ENCODE data around the gene C5orf24.

Gene C5orf24

DNA sequence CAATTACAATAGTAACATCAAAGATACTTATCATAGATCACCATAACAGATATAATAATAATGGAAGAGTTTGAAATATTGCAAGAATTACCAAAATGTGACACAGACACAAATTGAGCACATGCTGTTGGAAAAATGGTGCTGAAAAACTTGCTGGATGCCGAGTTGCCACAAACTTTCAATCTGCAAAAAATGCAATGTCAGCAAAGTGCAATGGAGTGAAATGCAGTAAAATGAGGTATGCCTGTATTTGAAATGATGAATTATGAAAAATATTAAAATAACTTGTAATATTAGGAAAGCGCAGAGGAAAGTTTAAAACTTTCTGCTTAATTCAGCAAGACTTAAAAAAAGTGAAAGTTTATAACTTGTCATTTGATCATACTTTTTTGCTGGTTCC, 47.2 kb downstream of the C5orf24 start:
- no peaks in the 10 kb centered on the region for H3K79me1 ChIP-seq (ENCODE audit: low read length)
- no peak overlapping the region for H3K4ac ChIP-seq (ENCODE audit: low read depth, low read length)
- no CpG with 5 or more reads among the region's 2 CpGs for WGBS (ENCODE audit: extremely low coverage, insufficient coverage, insufficient read length)
- no peaks in the 10 kb centered on the region for H3K27me3 ChIP-seq (ENCODE audit: insufficient read depth, low read length)
- no peak overlapping the region for H3K4me2 ChIP-seq (ENCODE audit: low read length)
- no peak overlapping the region for H2AFZ ChIP-seq (ENCODE audit: insufficient read depth, low read length, poor library complexity)
- no peaks in the 10 kb centered on the region for H3K4me1 ChIP-seq (ENCODE audit: control insufficient read depth in 1 of 2, insufficient read depth in 2 of 2, low read length in 2 of 2)
- no peak overlapping the region for H3K27ac ChIP-seq (ENCODE audit: low read depth, low read length)
- H3K9me3 ChIP-seq (ENCODE audit: insufficient read depth, low read depth, low read length), result no peaks in the 10 kb centered on the region
- H4K12ac ChIP-seq (ENCODE audit: low read depth, low read length), result no peak overlapping the region
- no peak overlapping the region for H3K9ac ChIP-seq (ENCODE audit: low read length)
- peaks cover 2 to 5% of the 10 kb centered on the region in 2 experiments for H3K36me3 ChIP-seq (ENCODE audit: control insufficient read depth in 1 of 2, insufficient read depth in 2 of 2, low read length in 2 of 2)
- no peak overlapping the region for H3K14ac ChIP-seq (ENCODE audit: low read length)
- no peak overlapping the region for H2BK12ac ChIP-seq (ENCODE audit: low read length)
- no peak overlapping the region for H4K91ac ChIP-seq (ENCODE audit: low read depth, low read length)
- no peak overlapping the region for H4K8ac ChIP-seq (ENCODE audit: low read depth, low read length)
- no peak overlapping the region for H2AK5ac ChIP-seq (ENCODE audit: low read length)
- DNase-seq, result no peak
- no peak overlapping the region for H3K18ac ChIP-seq (ENCODE audit: low read length)
- H2BK5ac ChIP-seq (ENCODE audit: low read depth, low read length, poor library complexity), result no peak overlapping the region
- H3K4me3 ChIP-seq (ENCODE audit: low read depth, low read length), result no peak overlapping the region
- H2BK120ac ChIP-seq (ENCODE audit: insufficient read depth, low read length, poor library complexity), result no peak overlapping the region
- H3K79me2 ChIP-seq (ENCODE audit: control insufficient read depth, insufficient read depth, low read length, poor library complexity), result no peaks in the 10 kb centered on the region
- H3K23ac ChIP-seq (ENCODE audit: low read length), result no peak overlapping the region

DNA sequence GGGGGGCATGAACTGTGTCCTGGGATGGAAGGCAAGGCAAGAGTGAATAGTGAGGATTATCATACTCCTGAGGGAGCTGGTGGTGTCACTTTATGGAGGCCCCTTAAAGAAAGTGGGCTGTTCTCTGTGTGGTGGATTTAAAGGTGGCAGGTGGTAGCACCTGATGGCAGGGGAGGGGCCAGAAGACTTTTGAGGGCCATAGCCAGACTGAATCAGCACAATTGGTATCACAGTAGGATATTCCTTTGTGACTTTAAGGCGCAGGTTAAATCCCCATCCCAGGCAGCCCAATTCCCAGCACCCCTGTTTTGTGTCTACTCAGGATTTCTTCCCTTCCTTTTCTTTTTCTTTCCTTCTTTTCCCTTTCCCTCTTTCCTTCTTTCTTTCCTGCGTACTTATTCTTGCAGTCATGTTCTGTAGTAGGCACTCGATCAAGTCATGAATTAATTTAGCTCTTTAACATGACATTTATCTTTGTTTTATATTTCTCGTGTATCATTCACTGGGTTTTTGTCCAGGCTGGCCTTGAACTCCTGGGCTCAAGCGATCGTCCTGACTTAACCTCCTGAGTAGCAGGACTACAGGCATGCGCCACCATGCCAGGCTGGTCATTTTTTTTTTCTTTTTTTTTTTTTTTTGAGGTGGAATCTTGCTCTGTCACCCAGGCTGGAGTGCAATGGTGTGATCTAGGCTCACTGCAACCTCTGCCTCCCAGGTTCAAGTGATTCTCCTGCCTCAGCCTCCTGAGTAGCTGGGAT, 48.2 kb downstream of the C5orf24 start:
- no peaks in the 10 kb centered on the region for H3K27me3 ChIP-seq (ENCODE audit: insufficient read depth, low read length)
- H3K23ac ChIP-seq (ENCODE audit: low read length), result no peak overlapping the region
- H2AFZ ChIP-seq (ENCODE audit: insufficient read depth, low read length, poor library complexity), result no peak overlapping the region
- no peak overlapping the region for H2BK5ac ChIP-seq (ENCODE audit: low read depth, low read length, poor library complexity)
- H3K4ac ChIP-seq (ENCODE audit: low read depth, low read length), result no peak overlapping the region
- H3K4me1 ChIP-seq (ENCODE audit: control insufficient read depth in 1 of 2, insufficient read depth in 2 of 2, low read length in 2 of 2), result no peaks in the 10 kb centered on the region
- no peak overlapping the region for H4K12ac ChIP-seq (ENCODE audit: low read depth, low read length)
- H3K36me3 ChIP-seq (ENCODE audit: control insufficient read depth in 1 of 2, insufficient read depth in 2 of 2, low read length in 2 of 2), result peaks cover 2 to 5% of the 10 kb centered on the region in 2 experiments
- H4K8ac ChIP-seq (ENCODE audit: low read depth, low read length), result no peak overlapping the region
- H2BK120ac ChIP-seq (ENCODE audit: insufficient read depth, low read length, poor library complexity), result no peak overlapping the region
- no peak overlapping the region for H4K91ac ChIP-seq (ENCODE audit: low read depth, low read length)
- H3K4me3 ChIP-seq (ENCODE audit: low read depth, low read length), result no peak overlapping the region
- no CpG with 5 or more reads among the region's 7 CpGs for WGBS (ENCODE audit: extremely low coverage, insufficient coverage, insufficient read length)
- no peak for DNase-seq
- no peak overlapping the region for H3K9ac ChIP-seq (ENCODE audit: low read length)
- H3K18ac ChIP-seq (ENCODE audit: low read length), result no peak overlapping the region
- H3K79me2 ChIP-seq (ENCODE audit: control insufficient read depth, insufficient read depth, low read length, poor library complexity), result no peaks in the 10 kb centered on the region
- no peaks in the 10 kb centered on the region for H3K9me3 ChIP-seq (ENCODE audit: insufficient read depth, low read depth, low read length)
- H2BK12ac ChIP-seq (ENCODE audit: low read length), result no peak overlapping the region
- no peaks in the 10 kb centered on the region for H3K79me1 ChIP-seq (ENCODE audit: low read length)
- H2AK5ac ChIP-seq (ENCODE audit: low read length), result no peak overlapping the region
- no peak overlapping the region for H3K14ac ChIP-seq (ENCODE audit: low read length)
- H3K4me2 ChIP-seq (ENCODE audit: low read length), result no peak overlapping the region
- no peak overlapping the region for H3K27ac ChIP-seq (ENCODE audit: low read depth, low read length)

DNA sequence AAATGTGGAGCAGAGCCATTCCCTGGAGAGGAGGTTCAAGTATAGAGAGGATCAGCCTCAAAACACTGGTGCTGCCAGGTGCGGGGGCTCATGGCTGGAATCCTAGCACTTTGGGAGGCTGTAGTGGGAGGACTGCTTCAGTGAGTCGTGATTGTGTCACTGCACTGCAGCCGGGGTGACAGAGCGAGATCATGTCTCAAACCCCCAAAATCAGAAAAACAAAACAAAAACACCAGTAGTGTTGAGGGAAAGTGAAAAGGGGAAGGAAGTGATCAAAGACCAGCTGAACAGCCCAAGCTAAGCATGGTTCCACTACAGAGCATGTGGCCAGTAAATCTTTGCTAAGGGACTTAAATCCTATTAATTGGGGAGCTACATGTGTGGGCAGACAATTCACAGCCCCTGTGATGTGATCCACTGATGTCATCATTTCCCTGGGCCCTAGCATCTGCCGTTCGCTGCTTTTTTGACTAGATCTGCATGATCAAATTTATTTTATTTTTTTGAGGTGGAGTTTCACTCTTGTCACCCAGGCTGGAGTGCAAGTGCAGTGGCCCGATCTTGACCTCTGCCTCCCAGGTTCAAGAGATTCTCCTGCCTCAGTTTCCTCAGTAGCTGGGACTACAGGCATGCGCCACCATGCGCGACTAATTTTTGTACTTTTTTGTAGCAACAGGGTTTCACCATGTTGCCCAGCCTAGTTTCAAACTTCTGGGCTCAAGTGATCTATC, 56.5 kb downstream of the C5orf24 start:
- Histone ChIP-seq H3K18ac (ENCODE audit: low read length) (no peak overlapping the region), H3K27me3 (ENCODE audit: insufficient read depth, low read length) (no peaks in the 10 kb centered on the region), H3K4ac (ENCODE audit: low read depth, low read length) (no peak overlapping the region), H2BK120ac (ENCODE audit: insufficient read depth, low read length, poor library complexity) (no peak overlapping the region), H2AK5ac (ENCODE audit: low read length) (no peak overlapping the region), H3K79me1 (ENCODE audit: low read length) (peaks cover 14% of the 10 kb centered on the region), H4K91ac (ENCODE audit: low read depth, low read length) (no peak overlapping the region), H3K9me3 (ENCODE audit: insufficient read depth, low read depth, low read length) (no peaks in the 10 kb centered on the region), H3K4me3 (ENCODE audit: low read depth, low read length) (no peak overlapping the region), H3K27ac (ENCODE audit: low read depth, low read length) (no peak overlapping the region), H3K9ac (ENCODE audit: low read length) (no peak overlapping the region), H2BK12ac (ENCODE audit: low read length) (no peak overlapping the region), H3K79me2 (ENCODE audit: control insufficient read depth, insufficient read depth, low read length, poor library complexity) (peaks cover 7% of the 10 kb centered on the region), H3K14ac (ENCODE audit: low read length) (no peak overlapping the region), H2AFZ (ENCODE audit: insufficient read depth, low read length, poor library complexity) (no peak overlapping the region), H3K4me2 (ENCODE audit: low read length) (no peak overlapping the region), H4K8ac (ENCODE audit: low read depth, low read length) (no peak overlapping the region), H2BK5ac (ENCODE audit: low read depth, low read length, poor library complexity) (no peak overlapping the region), H3K36me3 (ENCODE audit: control insufficient read depth in 1 of 2, insufficient read depth in 2 of 2, low read length in 2 of 2) (peaks cover 0 to 2% of the 10 kb centered on the region in 2 experiments), H3K23ac (ENCODE audit: low read length) (no peak overlapping the region), H4K12ac (ENCODE audit: low read depth, low read length) (no peak overlapping the region), H3K4me1 (ENCODE audit: control insufficient read depth in 1 of 2, insufficient read depth in 2 of 2, low read length in 2 of 2) (peaks cover 0 to 2% of the 10 kb centered on the region in 2 experiments)
- WGBS (ENCODE audit: extremely low coverage, insufficient coverage, insufficient read length), result no CpG with 5 or more reads among the region's 10 CpGs
- no peak for DNase-seq

DNA sequence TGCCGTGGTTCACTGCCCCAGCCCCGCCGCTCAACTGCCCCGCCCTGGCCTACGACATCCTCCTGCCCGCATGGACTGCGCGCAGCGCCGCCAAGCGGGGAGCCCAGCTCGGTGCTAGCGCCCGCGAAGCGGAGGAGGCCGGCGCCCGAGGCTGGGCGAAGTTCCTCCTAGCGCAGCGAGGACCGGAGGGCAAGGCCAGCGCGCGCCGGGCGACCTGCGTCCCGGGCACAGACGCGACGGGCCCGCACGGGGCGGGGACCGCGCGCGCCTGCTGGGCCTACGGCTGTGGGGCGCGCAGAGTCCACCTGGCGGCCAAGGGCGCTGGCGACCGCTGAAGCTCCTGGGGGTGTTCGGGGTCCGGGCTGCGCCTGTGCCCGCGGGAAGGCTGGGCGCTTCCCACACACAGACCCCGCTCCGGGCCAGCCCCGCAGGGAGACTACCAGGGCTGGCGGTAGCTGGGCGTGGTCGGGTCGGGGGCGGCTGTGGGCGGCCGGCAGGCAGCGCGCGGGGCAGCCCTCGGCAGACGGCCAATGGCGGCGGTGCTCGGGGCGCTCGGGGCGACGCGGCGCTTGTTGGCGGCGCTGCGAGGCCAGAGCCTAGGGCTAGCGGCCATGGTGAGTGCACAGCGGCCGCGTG, 59.0 kb downstream of the C5orf24 start, which contains the start of gene PCBD2:
PCBD2 (plus strand) TSS at position 522 of the 636 bp plus-strand sequence; CDS start at position 531, 9 bp downstream.
- Histone ChIP-seq H3K18ac (ENCODE audit: low read length) (peak within 1 kb of the TSS; percentile 95), H2AK5ac (ENCODE audit: low read length) (peak within 1 kb of the TSS; percentile 96), H3K23ac (ENCODE audit: low read length) (no peak within 1 kb of the TSS), H3K36me3 (ENCODE audit: control insufficient read depth in 1 of 2, insufficient read depth in 2 of 2, low read length in 2 of 2) (no peaks in the 10 kb centered on the region), H4K12ac (ENCODE audit: low read depth, low read length) (peak within 1 kb of the TSS; percentile 93), H3K4me3 (ENCODE audit: low read depth, low read length) (peak within 1 kb of the TSS; percentile 79), H3K9ac (ENCODE audit: low read length) (peak within 1 kb of the TSS; percentile 96), H4K8ac (ENCODE audit: low read depth, low read length) (peak within 1 kb of the TSS; percentile 99), H2BK5ac (ENCODE audit: low read depth, low read length, poor library complexity) (peak within 1 kb of the TSS; percentile 95), H3K9me3 (ENCODE audit: insufficient read depth, low read depth, low read length) (no peaks in the 10 kb centered on the region), H2BK120ac (ENCODE audit: insufficient read depth, low read length, poor library complexity) (peak within 1 kb of the TSS; percentile 94), H4K91ac (ENCODE audit: low read depth, low read length) (peak within 1 kb of the TSS; percentile 96), H2BK12ac (ENCODE audit: low read length) (peak within 1 kb of the TSS; percentile 84), H2AFZ (ENCODE audit: insufficient read depth, low read length, poor library complexity) (peak within 1 kb of the TSS; percentile 100), H3K27me3 (ENCODE audit: insufficient read depth, low read length) (no peaks in the 10 kb centered on the region), H3K4me1 (ENCODE audit: control insufficient read depth in 1 of 2, insufficient read depth in 2 of 2, low read length in 2 of 2) (peaks cover 0 to 2% of the 10 kb centered on the region in 2 experiments), H3K4ac (ENCODE audit: low read depth, low read length) (peak within 1 kb of the TSS; percentile 93), H3K14ac (ENCODE audit: low read length) (peak within 1 kb of the TSS; percentile 99), H3K4me2 (ENCODE audit: low read length) (peak within 1 kb of the TSS; percentile 100), H3K79me2 (ENCODE audit: control insufficient read depth, insufficient read depth, low read length, poor library complexity) (peaks cover 7% of the 10 kb centered on the region), H3K79me1 (ENCODE audit: low read length) (peaks cover 14% of the 10 kb centered on the region), H3K27ac (ENCODE audit: low read depth, low read length) (peak within 1 kb of the TSS; percentile 95)
- no CpG with 5 or more reads among the region's 84 CpGs for WGBS (ENCODE audit: extremely low coverage, insufficient coverage, insufficient read length)
- peak; percentile 97 to 98 for DNase-seq
